Panc1 (cell line): ENCODE results near the gene PCDHGB4.
"Not testable (repeated sequence)": the region's sequence is repeated elsewhere in the genome, so short reads cannot be mapped to it uniquely, and the experiment has no call there.

Experiments
- CTCF ChIP-seq: fragments of 450-650 bp; IDR thresholded peaks from 2 replicates; pipeline ENCODE4 v1.5.1; 2017; ENCODE audit warnings: mild to moderate bottlenecking
- POLR2AphosphoS5 ChIP-seq: IDR thresholded peaks from 2 replicates; pipeline ENCODE4 v1.6.1; 2012; ENCODE audit warnings: mild to moderate bottlenecking, low read depth, low read length, moderate library complexity

GRCh38 chr5:141394401-141395187 lies 7.1 kb downstream of the PCDHGB4 start:
- TF ChIP-seq CTCF, POLR2AphosphoS5: not testable (repeated sequence)
